ENCODE measurements around the gene GBX1. TPM values are rescaled to one million over a fixed set of nuclear protein-coding genes. Genes with fewer than 3 reads are reported as not detected.

GBX1 gene
- total RNA-seq, 2 donors from 2014 or later, result not detected

- Histone ChIP-seq H3K36me3 (replicated peaks in 1 of 2; ENCODE audit: insufficient read depth in 1 of 2, low read depth in 2 of 2) (no peaks in the 10 kb centered on the region), H3K4me3 (no peak overlapping the region), H3K9me3 (no peaks in the 10 kb centered on the region), H3K4me1 (no peaks in the 10 kb centered on the region), H3K27me3 (peaks cover 0 to 4% of the 10 kb centered on the region in 2 donors), H3K27ac (no peak overlapping the region)
- WGBS, 2 donors, result 47 to 64% methylated on average over 2 of the region's 2 CpGs
- no peak for TF ChIP-seq CTCF (IDR thresholded peaks at IDR 0.05)
- TF ChIP-seq POLR2A (IDR thresholded peaks at IDR 0.05), result no peak
- ATAC-seq (no peak), DNase-seq (no peak)
- intact Hi-C loops (cut with DNase I), result no loop called here
Observed at GRCh38 chr7:151178831-151179230, 11.3 kb upstream of the GBX1 start.

- H3K36me3 ChIP-seq (replicated peaks in 1 of 2; ENCODE audit: insufficient read depth in 1 of 2, low read depth in 2 of 2), result no peaks in the 10 kb centered on the region
- H3K27me3 ChIP-seq, result peaks cover 0 to 10% of the 10 kb centered on the region in 2 donors
- 79 to 83% methylated on average over 6 to 9 of the region's 9 CpGs for WGBS, 2 donors
- H3K9me3 ChIP-seq, result no peaks in the 10 kb centered on the region
- no peak for TF ChIP-seq CTCF (IDR thresholded peaks at IDR 0.05)
- TF ChIP-seq POLR2A (IDR thresholded peaks at IDR 0.05), result no peak
- H3K27ac ChIP-seq, result no peak overlapping the region
- no peak for ATAC-seq
- intact Hi-C loops (cut with DNase I), result no loop called here
- no peak for DNase-seq
- no peaks in the 10 kb centered on the region for H3K4me1 ChIP-seq
- no peak overlapping the region for H3K4me3 ChIP-seq
Observed at GRCh38 chr7:151178236-151178635, 10.7 kb upstream of the GBX1 start.

- 64 to 90% methylated on average over 1 of the region's 1 CpG for WGBS, 2 donors
- H3K4me3 ChIP-seq, result no peak overlapping the region
- DNase-seq (no peak), ATAC-seq (no peak)
- no peaks in the 10 kb centered on the region for H3K9me3 ChIP-seq
- peaks cover 0 to 11% of the 10 kb centered on the region in 2 donors for H3K27me3 ChIP-seq
- H3K4me1 ChIP-seq, result no peaks in the 10 kb centered on the region
- H3K36me3 ChIP-seq (replicated peaks in 1 of 2; ENCODE audit: insufficient read depth in 1 of 2, low read depth in 2 of 2), result no peaks in the 10 kb centered on the region
- H3K27ac ChIP-seq, result no peak overlapping the region
- intact Hi-C loops (cut with DNase I), result no loop called here
- TF ChIP-seq POLR2A (IDR thresholded peaks at IDR 0.05), result no peak
- TF ChIP-seq CTCF (IDR thresholded peaks at IDR 0.05), result no peak
Observed at GRCh38 chr7:151177310-151177709, 9.8 kb upstream of the GBX1 start.

GRCh38 chr7:151176401-151176800, 8.9 kb upstream of the GBX1 start:
- WGBS, 2 donors, result 71 to 85% methylated on average over 9 of the region's 9 CpGs
- Histone ChIP-seq H3K36me3 (replicated peaks in 1 of 2; ENCODE audit: insufficient read depth in 1 of 2, low read depth in 2 of 2) (no peaks in the 10 kb centered on the region), H3K27me3 (peaks cover 0 to 11% of the 10 kb centered on the region in 2 donors), H3K27ac (no peak overlapping the region), H3K4me3 (no peak overlapping the region), H3K9me3 (no peaks in the 10 kb centered on the region), H3K4me1 (no peaks in the 10 kb centered on the region)
- intact Hi-C loops (cut with DNase I), result no loop called here
- ATAC-seq (no peak), DNase-seq (no peak)
- TF ChIP-seq POLR2A (IDR thresholded peaks at IDR 0.05), result no peak
- no peak for TF ChIP-seq CTCF (IDR thresholded peaks at IDR 0.05)

GRCh38 chr7:151175793-151176311, 8.4 kb upstream of the GBX1 start:
- Histone ChIP-seq H3K27ac (no peak overlapping the region), H3K4me3 (no peak overlapping the region), H3K36me3 (replicated peaks in 1 of 2; ENCODE audit: insufficient read depth in 1 of 2, low read depth in 2 of 2) (no peaks in the 10 kb centered on the region), H3K27me3 (peaks cover 0 to 11% of the 10 kb centered on the region in 2 donors), H3K4me1 (no peaks in the 10 kb centered on the region), H3K9me3 (no peaks in the 10 kb centered on the region)
- no peak for TF ChIP-seq POLR2A (IDR thresholded peaks at IDR 0.05)
- TF ChIP-seq CTCF (IDR thresholded peaks at IDR 0.05), result no peak
- WGBS, 2 donors, result 58 to 62% methylated on average over 23 of the region's 23 CpGs
- DNase-seq (no peak), ATAC-seq (no peak)
- intact Hi-C loops (cut with DNase I), result no loop called here

All from body of pancreas (tissue), 4 donors.